Breast epithelium (tissue), 3 donors: ENCODE measurements around the gene CACNB1.

Source experiments
- CTCF ChIP-seq, 3 donors: fragments of 450-650 bp; IDR thresholded peaks; one replicate each; pipeline ENCODE4 v1.5.1; 2016 to 2017; ENCODE audit warnings: antibody characterized with exemption in 3 of 3, mild to moderate bottlenecking in 3 of 3, moderate library complexity in 3 of 3
- POLR2A ChIP-seq: fragments of 450-650 bp; IDR thresholded peaks from one replicate; pipeline ENCODE4 v1.6.1; 2016; ENCODE audit warnings: antibody characterized with exemption, mild to moderate bottlenecking, moderate library complexity

- TF ChIP-seq POLR2A (no peak), CTCF (IDR thresholded peaks at IDR 0.05) (no peak)
Observed at GRCh38 chr17:39131616-39132015, 65.9 kb downstream of the CACNB1 start.
